ENCODE measurements around the gene PNPO. TPM values are rescaled to one million over a fixed set of nuclear protein-coding genes. Genes with fewer than 3 reads are reported as not detected.

Gene PNPO
- total RNA-seq = 10 to 100 TPM; 37.2 to 39.3 TPM

GRCh38 chr17:47941246-47942095, at the start of gene PNPO:
Gene PNPO, plus strand, starts transcription at chr17:47941571. Its CDS starts 105 bp downstream, at chr17:47941676.

DNA sequence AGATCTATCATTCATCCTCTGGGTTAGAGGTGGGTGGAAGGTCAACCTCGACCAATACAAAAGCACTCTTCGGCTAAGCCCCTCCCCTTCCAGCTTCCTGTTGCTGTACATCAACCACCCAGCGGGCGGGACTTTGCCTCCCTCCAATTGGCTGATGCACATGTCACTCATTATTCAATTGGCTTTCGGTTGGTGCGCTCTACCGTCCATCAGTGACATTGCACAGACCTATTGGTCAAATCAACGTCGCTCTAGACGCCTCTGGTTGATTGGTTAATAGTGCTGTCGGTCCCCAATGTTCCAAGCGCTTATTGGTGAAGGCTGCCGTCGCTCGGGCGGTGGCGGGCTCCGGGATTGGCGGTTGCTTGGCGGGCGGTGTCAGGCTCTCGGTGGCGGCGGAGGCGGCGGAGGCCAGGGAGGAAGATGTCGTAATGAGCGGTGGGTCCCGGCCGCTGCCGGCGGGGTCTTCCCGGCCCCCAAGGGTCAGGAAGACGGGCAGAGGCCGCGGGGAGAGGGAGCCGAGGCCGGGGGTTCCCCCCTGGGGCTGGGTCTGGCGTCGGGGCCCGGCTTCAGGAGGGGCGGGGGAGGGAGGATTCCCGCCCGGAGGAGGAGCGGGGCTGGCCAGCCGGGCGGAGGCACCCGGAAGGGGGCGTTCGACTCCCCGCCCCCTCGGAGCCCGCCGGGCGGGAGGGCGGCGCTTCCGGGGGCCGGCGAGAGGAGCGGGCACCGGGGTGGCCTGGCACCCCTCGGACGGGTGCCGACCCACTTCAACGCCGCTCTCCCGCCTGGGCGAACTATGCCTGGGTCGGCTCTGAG, 45.3 kb upstream of the PNPO start, which contains the start of gene SP2:
Gene SP2, plus strand, starts transcription at position 381 of the 816 bp plus-strand sequence. Its CDS starts 51 bp downstream, at position 432.

GRCh38 chr17:47957591-47958490, 16.5 kb downstream of the PNPO start, which contains the start of gene PRR15L:
Gene PRR15L, minus strand, starts transcription at chr17:47957883. Its CDS starts 4,649 bp downstream, at chr17:47953234.

DNA sequence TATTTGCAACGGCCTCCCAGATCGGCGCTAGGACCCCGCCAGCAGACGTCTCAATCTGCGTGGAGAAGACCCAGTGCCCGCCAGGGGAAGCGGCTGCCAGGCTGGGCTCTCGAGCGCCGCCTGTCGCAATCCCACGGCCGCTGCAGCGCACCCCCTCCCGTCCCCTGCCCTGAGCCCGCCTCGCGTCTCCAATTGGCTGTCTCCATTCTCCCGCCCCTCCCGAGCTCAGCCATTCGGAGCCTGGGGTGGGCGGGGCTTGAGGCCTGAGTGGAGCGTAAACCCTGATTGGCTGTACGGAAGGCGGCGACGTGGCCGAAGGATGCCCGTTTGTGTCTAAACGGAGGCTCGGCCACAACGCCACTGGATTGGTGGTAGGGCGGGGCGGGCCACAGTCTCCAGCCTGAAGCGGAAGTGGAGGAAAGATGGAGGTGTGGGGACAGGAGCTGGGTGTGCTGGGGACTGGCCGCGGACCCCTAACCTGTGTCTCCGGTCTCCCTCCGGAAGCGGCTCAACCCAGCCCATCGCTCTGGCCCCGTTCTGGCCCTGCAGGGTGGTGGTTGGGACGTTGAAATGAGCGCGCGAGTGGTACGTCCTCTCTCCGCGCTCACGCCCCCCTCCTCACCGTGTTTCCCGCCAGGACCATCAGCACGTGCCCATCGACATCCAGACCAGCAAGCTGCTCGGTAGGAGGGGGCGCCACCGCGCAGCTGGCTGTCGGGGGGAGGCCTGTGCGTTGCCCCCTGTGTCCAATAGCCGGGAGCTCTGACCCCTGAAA, 29.5 kb downstream of the PNPO start, which contains the start of gene CDK5RAP3:
Gene CDK5RAP3, plus strand, starts transcription at position 389 of the 775 bp plus-strand sequence. Its CDS starts 34 bp downstream, at position 423.

Other genes starting within 250 kb of the PNPO start
- 1 to 10 TPM; 5.3 to 7.6 TPM for gene TBKBP1, start 247.4 kb upstream of the PNPO start, total RNA-seq
- gene TBX21, start 208.3 kb upstream of the PNPO start, total RNA-seq = not detected
- gene OSBPL7, start 119.8 kb upstream of the PNPO start, total RNA-seq = 1 to 10 TPM; 8.0 to 8.9 TPM
- gene MRPL10, start 110.0 kb upstream of the PNPO start, total RNA-seq = 10 to 100 TPM; 20.6 to 37.3 TPM
- under 1 TPM in 1 of 2 donors, not detected in 1; 0.33 TPM for gene LRRC46, start 109.9 kb upstream of the PNPO start, total RNA-seq
- gene SCRN2, start 100.3 kb upstream of the PNPO start, total RNA-seq = 10 to 100 TPM; 15.0 to 18.2 TPM
- gene SP6, start 90.4 kb upstream of the PNPO start, total RNA-seq = not detected
- gene SP2, start 45.3 kb upstream of the PNPO start, total RNA-seq = 1 to 10 TPM; 3.8 to 4.7 TPM
- not detected for gene PRR15L, start 16.3 kb downstream of the PNPO start, total RNA-seq
- 10 to 100 TPM; 41.6 to 42.7 TPM for gene CDK5RAP3, start 29.5 kb downstream of the PNPO start, total RNA-seq
- gene COPZ2, start 96.2 kb downstream of the PNPO start, total RNA-seq = 10 to 100 TPM; 11.4 to 11.7 TPM
- gene NFE2L1, start 106.8 kb downstream of the PNPO start, total RNA-seq = 10 to 100 TPM; 87.1 to 89.2 TPM
- 10 to 100 TPM; 21.7 to 41.6 TPM for gene CBX1, start 159.9 kb downstream of the PNPO start, total RNA-seq
- 10 to 100 TPM; 12.4 to 16.0 TPM for gene SNX11, start 166.2 kb downstream of the PNPO start, total RNA-seq